Osteocyte (in vitro differentiated cells): ENCODE data around the gene LYPD3. TPM values are rescaled to one million over a fixed set of nuclear protein-coding genes. Genes with fewer than 3 reads are reported as not detected.

Source experiments
- DNase-seq: peaks from one replicate; pipeline ENCODE4 v3.0.0; 2021; ENCODE audit warnings: mixed read lengths; ENCODE audit not compliant: unreplicated experiment; ENCODE audit errors: extremely low spot score
- H3K27ac Mint-ChIP-seq: one replicate; pipeline ENCODE4 v1.8.0; 2021; ENCODE audit warnings: mild to moderate bottlenecking, mixed read lengths; ENCODE audit not compliant: unreplicated experiment
- H3K27me3 Mint-ChIP-seq: one replicate; pipeline ENCODE4 v1.8.0; 2021; ENCODE audit warnings: mixed read lengths; ENCODE audit not compliant: unreplicated experiment
- H3K36me3 Mint-ChIP-seq: one replicate; pipeline ENCODE4 v1.8.0; 2021; ENCODE audit warnings: mixed read lengths; ENCODE audit not compliant: unreplicated experiment
- H3K4me1 Mint-ChIP-seq: one replicate; pipeline ENCODE4 v1.8.0; 2021; ENCODE audit warnings: mixed read lengths; ENCODE audit not compliant: unreplicated experiment
- H3K4me3 Mint-ChIP-seq: one replicate; pipeline ENCODE4 v1.8.0; 2021; ENCODE audit warnings: mild to moderate bottlenecking, moderate library complexity, mixed read lengths; ENCODE audit not compliant: unreplicated experiment
- H3K9me3 Mint-ChIP-seq: one replicate; pipeline ENCODE4 v1.8.0; 2021; ENCODE audit warnings: mixed read lengths; ENCODE audit not compliant: unreplicated experiment
- CTCF ChIP-seq: fragments of 200-600 bp; sonication (generic); IDR thresholded peaks from 2 replicates; pipeline ENCODE4 v1.5.0; 2021; ENCODE audit warnings: antibody characterized with exemption, mild to moderate bottlenecking, moderate library complexity
- total RNA-seq: library from RNA; stranded (reverse); gene quantifications from 2 replicates; pipeline ENCODE4 v1.2.1, GENCODE V29; 2021

Gene LYPD3
- total RNA-seq, 1 donor from 2014 or later = 0.27 TPM

DNA sequence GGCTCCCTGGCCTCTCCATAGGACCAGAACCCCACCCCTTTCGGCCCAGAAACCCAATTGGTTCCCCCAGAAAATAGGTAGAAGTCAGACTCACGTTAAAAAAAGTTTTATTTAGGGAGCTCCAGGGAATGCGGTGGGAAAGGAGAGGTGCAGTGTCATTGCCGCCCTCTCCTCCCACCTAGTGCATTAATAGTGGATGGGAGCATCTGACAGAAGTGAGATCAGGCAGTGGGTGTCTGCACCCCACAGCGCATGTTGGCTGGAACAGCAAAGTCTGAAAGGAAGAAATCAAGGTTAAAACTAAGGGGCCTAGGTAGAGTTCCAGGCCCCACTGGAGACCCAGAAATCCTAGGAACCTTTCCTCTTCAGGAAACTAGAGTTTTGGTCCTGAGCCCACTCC is 41.2 kb upstream of the LYPD3 start:
- Mint-ChIP-seq H3K27me3 (peaks cover 3% of the 10 kb centered on the region), H3K27ac (no peak overlapping the region), H3K36me3 (peaks cover 24% of the 10 kb centered on the region), H3K4me1 (peaks cover 22% of the 10 kb centered on the region), H3K4me3 (no peak overlapping the region), H3K9me3 (no peaks in the 10 kb centered on the region)
- no peak for DNase-seq
- no peak for TF ChIP-seq CTCF

- Mint-ChIP-seq H3K36me3 (peaks cover 19% of the 10 kb centered on the region), H3K9me3 (no peaks in the 10 kb centered on the region), H3K27me3 (peaks cover 3% of the 10 kb centered on the region), H3K27ac (no peak overlapping the region), H3K4me3 (no peak overlapping the region), H3K4me1 (peaks cover 22% of the 10 kb centered on the region)
- no peak for TF ChIP-seq CTCF
- DNase-seq = no peak
Measured at GRCh38 chr19:43505941-43506340, 40.5 kb upstream of the LYPD3 start.

GRCh38 chr19:43505186-43505456 is 39.7 kb upstream of the LYPD3 start:
- no peak for TF ChIP-seq CTCF
- no peak overlapping the region for H3K27ac Mint-ChIP-seq

DNA sequence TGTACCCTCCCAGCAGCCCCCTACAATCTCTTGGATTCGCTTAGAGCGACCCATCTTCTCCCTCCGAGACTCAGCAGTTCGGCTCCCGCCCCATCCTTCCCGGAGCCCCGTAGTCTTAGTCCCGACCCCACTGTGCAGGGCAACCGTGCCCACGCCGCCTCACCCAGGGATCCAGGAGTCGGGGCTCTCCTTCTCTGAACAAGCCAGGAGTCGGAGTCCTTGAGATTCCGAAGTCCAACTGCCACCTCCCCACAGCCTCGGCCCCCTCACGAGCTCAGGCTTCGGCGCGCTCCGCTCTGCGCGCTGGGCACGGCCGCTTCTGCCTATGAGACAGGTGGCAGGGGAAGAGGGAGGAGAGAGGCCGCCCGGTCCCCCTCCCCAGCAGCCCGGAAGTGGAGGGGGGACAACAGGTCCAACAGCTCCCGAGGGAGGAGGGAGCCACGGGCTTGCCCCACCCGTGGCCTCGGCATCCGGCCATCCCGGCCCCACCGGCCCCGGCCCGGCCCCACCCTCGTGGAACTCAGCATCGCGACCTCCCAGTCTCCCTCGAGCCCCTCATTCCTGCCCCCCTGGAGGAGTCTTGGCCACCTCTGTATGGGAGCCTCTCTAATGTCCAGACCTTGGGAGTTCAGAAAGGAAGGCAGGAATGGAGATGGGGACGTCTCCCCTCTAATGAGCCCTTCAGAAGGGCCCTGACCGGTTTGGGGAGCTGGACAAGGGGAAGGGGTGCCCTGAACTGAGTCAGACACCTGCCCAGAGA is 39.2 kb upstream of the LYPD3 start, which contains the start of gene PHLDB3:
TSS of gene PHLDB3 (minus strand) at position 321 of the 760 bp plus-strand sequence. CDS start 628 bp downstream, outside the sequence.
- peaks cover 11% of the 10 kb centered on the region for H3K36me3 Mint-ChIP-seq
- DNase-seq = no peak
- H3K27me3 Mint-ChIP-seq = peaks cover 3% of the 10 kb centered on the region
- H3K27ac Mint-ChIP-seq = peak within 1 kb of the TSS; percentile 90
- peak within 1 kb of the TSS; percentile 93 for H3K4me3 Mint-ChIP-seq
- H3K4me1 Mint-ChIP-seq = peaks cover 22% of the 10 kb centered on the region
- TF ChIP-seq CTCF = no peak
- no peaks in the 10 kb centered on the region for H3K9me3 Mint-ChIP-seq

More at GRCh38 chr19:43505186-43505456, 39.7 kb upstream of the LYPD3 start:
- H3K4me3 Mint-ChIP-seq = peak overlapping the region; percentile 42
- H3K9me3 Mint-ChIP-seq = no peaks in the 10 kb centered on the region
- H3K36me3 Mint-ChIP-seq = peaks cover 15% of the 10 kb centered on the region
- peaks cover 3% of the 10 kb centered on the region for H3K27me3 Mint-ChIP-seq
- DNase-seq = no peak
- peaks cover 22% of the 10 kb centered on the region for H3K4me1 Mint-ChIP-seq

GRCh38 chr19:43503501-43504425 is 38.4 kb upstream of the LYPD3 start:
- peak overlapping the region; percentile 93 for H3K4me3 Mint-ChIP-seq
- peak; percentile 96 for DNase-seq
- TF ChIP-seq CTCF = peak; percentile 20
- H3K4me1 Mint-ChIP-seq = peaks cover 22% of the 10 kb centered on the region
- peak overlapping the region; percentile 90 for H3K27ac Mint-ChIP-seq
- peaks cover 3% of the 10 kb centered on the region for H3K27me3 Mint-ChIP-seq
- H3K36me3 Mint-ChIP-seq = peaks cover 13% of the 10 kb centered on the region
- no peaks in the 10 kb centered on the region for H3K9me3 Mint-ChIP-seq
